ENCODE measurements around the gene ACOX3.

ACOX3 gene

GRCh38 chr4:8396762-8397406 is 43.6 kb downstream of the ACOX3 start:
- Histone ChIP-seq H3K79me2 (ENCODE audit: insufficient read depth, low read length) (no peaks in the 10 kb centered on the region), H3F3A (ENCODE audit: low read depth) (no peaks in the 10 kb centered on the region), H3K9me3 (ENCODE audit: insufficient read depth, low read depth, low read length) (no peaks in the 10 kb centered on the region), H4K20me1 (ENCODE audit: insufficient read depth, low read length, poor library complexity, severe bottlenecking) (no peaks in the 10 kb centered on the region), H3K9ac (ENCODE audit: low read depth, low read length, poor library complexity, severe bottlenecking) (no peak overlapping the region), H3K27me3 (ENCODE audit: insufficient read depth, low read length, poor library complexity, severe bottlenecking) (no peaks in the 10 kb centered on the region), H3K36me3 (ENCODE audit: insufficient read depth, low read length) (peaks cover 3% of the 10 kb centered on the region; the same call in 1 of the 2 replicates), H2AFZ (ENCODE audit: low read length) (no peak overlapping the region), H3K4me1 (ENCODE audit: insufficient read depth, low read length, poor library complexity, severe bottlenecking) (no peaks in the 10 kb centered on the region), H3K4me2 (ENCODE audit: low read depth, low read length, poor library complexity, severe bottlenecking) (no peak overlapping the region), H3K9me2 (replicated peaks; ENCODE audit: low read depth, low read length) (no peaks in the 10 kb centered on the region), H3K4me3 (ENCODE audit: low read length, poor library complexity, severe bottlenecking) (no peak overlapping the region)
- no peak for TF ChIP-seq CTCF (conservative IDR thresholded peaks at IDR 0.05; ENCODE audit: low read length)
- no peak for TF ChIP-seq EZH2phosphoT487 (IDR thresholded peaks at IDR 0.05; ENCODE audit: borderline replicate concordance)

- Histone ChIP-seq H3F3A (ENCODE audit: low read depth) (no peaks in the 10 kb centered on the region), H3K9me3 (ENCODE audit: insufficient read depth, low read depth, low read length) (no peaks in the 10 kb centered on the region), H3K36me3 (ENCODE audit: insufficient read depth, low read length) (peaks cover 3% of the 10 kb centered on the region; the same call in 1 of the 2 replicates), H3K4me1 (ENCODE audit: insufficient read depth, low read length, poor library complexity, severe bottlenecking) (no peaks in the 10 kb centered on the region), H3K9ac (ENCODE audit: low read depth, low read length, poor library complexity, severe bottlenecking) (no peak overlapping the region), H3K27me3 (ENCODE audit: insufficient read depth, low read length, poor library complexity, severe bottlenecking) (no peaks in the 10 kb centered on the region), H4K20me1 (ENCODE audit: insufficient read depth, low read length, poor library complexity, severe bottlenecking) (no peaks in the 10 kb centered on the region), H3K9me2 (replicated peaks; ENCODE audit: low read depth, low read length) (no peaks in the 10 kb centered on the region), H2AFZ (ENCODE audit: low read length) (no peak overlapping the region), H3K4me3 (ENCODE audit: low read length, poor library complexity, severe bottlenecking) (no peak overlapping the region), H3K79me2 (ENCODE audit: insufficient read depth, low read length) (no peaks in the 10 kb centered on the region), H3K4me2 (ENCODE audit: low read depth, low read length, poor library complexity, severe bottlenecking) (no peak overlapping the region)
- no peak for TF ChIP-seq EZH2phosphoT487 (IDR thresholded peaks at IDR 0.05; ENCODE audit: borderline replicate concordance)
- TF ChIP-seq CTCF (conservative IDR thresholded peaks at IDR 0.05; ENCODE audit: low read length): no peak
Measured at GRCh38 chr4:8395504-8396296, 44.8 kb downstream of the ACOX3 start.

GRCh38 chr4:8394806-8395205 is 45.7 kb downstream of the ACOX3 start:
- Histone ChIP-seq H3K4me3 (ENCODE audit: low read length, poor library complexity, severe bottlenecking) (no peak overlapping the region), H3F3A (ENCODE audit: low read depth) (no peaks in the 10 kb centered on the region), H3K9me3 (ENCODE audit: insufficient read depth, low read depth, low read length) (no peaks in the 10 kb centered on the region), H3K9ac (ENCODE audit: low read depth, low read length, poor library complexity, severe bottlenecking) (no peak overlapping the region), H4K20me1 (ENCODE audit: insufficient read depth, low read length, poor library complexity, severe bottlenecking) (no peaks in the 10 kb centered on the region), H2AFZ (ENCODE audit: low read length) (no peak overlapping the region), H3K9me2 (replicated peaks; ENCODE audit: low read depth, low read length) (no peaks in the 10 kb centered on the region), H3K4me2 (ENCODE audit: low read depth, low read length, poor library complexity, severe bottlenecking) (no peak overlapping the region), H3K79me2 (ENCODE audit: insufficient read depth, low read length) (no peaks in the 10 kb centered on the region), H3K27me3 (ENCODE audit: insufficient read depth, low read length, poor library complexity, severe bottlenecking) (no peaks in the 10 kb centered on the region), H3K4me1 (ENCODE audit: insufficient read depth, low read length, poor library complexity, severe bottlenecking) (no peaks in the 10 kb centered on the region), H3K36me3 (ENCODE audit: insufficient read depth, low read length) (peaks cover 3% of the 10 kb centered on the region; the same call in 1 of the 2 replicates)
- TF ChIP-seq EZH2phosphoT487 (IDR thresholded peaks at IDR 0.05; ENCODE audit: borderline replicate concordance) (no peak), CTCF (conservative IDR thresholded peaks at IDR 0.05; ENCODE audit: low read length) (no peak)
